ENCODE results near the gene SLC22A5. TPM values are rescaled to one million over a fixed set of nuclear protein-coding genes. Genes with fewer than 3 reads are reported as not detected.
A peak's percentile ranks its signal among the peaks of the same experiment; 100 is the strongest.
"Not testable (repeated sequence)": the region's sequence is repeated elsewhere in the genome, so short reads cannot be mapped to it uniquely, and the experiment has no call there.

Gene SLC22A5
- total RNA-seq, 2 donors from 2014 or later = 3.5 to 6.4 TPM

- Mint-ChIP-seq H3K27ac (peak overlapping the region; percentile 2 to 90), H3K9me3 (no peaks in the 10 kb centered on the region), H3K36me3 (no peaks in the 10 kb centered on the region), H3K4me3 (no peak overlapping the region), H3K27me3 (no peaks in the 10 kb centered on the region), H3K4me1 (ENCODE audit: low read depth in 2 of 2) (peaks cover 29 to 39% of the 10 kb centered on the region in 2 donors)
- no peak for DNase-seq (ENCODE audit: low spot score)
- ATAC-seq = no peak
These were observed 18.2 kb downstream of the SLC22A5 start for GRCh38 chr5:132387640-132388117.

GRCh38 chr5:132388244-132389050 lies 18.9 kb downstream of the SLC22A5 start:
- Mint-ChIP-seq H3K4me3 (no peak overlapping the region), H3K27me3 (no peaks in the 10 kb centered on the region), H3K9me3 (no peaks in the 10 kb centered on the region), H3K27ac (peak overlapping the region; percentile 2 to 45), H3K4me1 (ENCODE audit: low read depth in 2 of 2) (peaks cover 29 to 39% of the 10 kb centered on the region in 2 donors), H3K36me3 (no peaks in the 10 kb centered on the region)
- no peak for ATAC-seq
- no peak for DNase-seq (ENCODE audit: low spot score)

GRCh38 chr5:132389051-132389331 lies 19.5 kb downstream of the SLC22A5 start:
- DNase-seq (ENCODE audit: low spot score) (no peak), ATAC-seq (no peak)
- H3K4me3 Mint-ChIP-seq = no peak overlapping the region
- no peaks in the 10 kb centered on the region for H3K36me3 Mint-ChIP-seq
- no peaks in the 10 kb centered on the region for H3K9me3 Mint-ChIP-seq
- H3K27me3 Mint-ChIP-seq = no peaks in the 10 kb centered on the region
- H3K4me1 Mint-ChIP-seq (ENCODE audit: low read depth in 2 of 2) = peaks cover 29 to 39% of the 10 kb centered on the region in 2 donors
- H3K27ac Mint-ChIP-seq = peak overlapping the region in 1 of 2 donors; percentile 45

GRCh38 chr5:132389585-132390286 lies 20.2 kb downstream of the SLC22A5 start:
- Mint-ChIP-seq H3K36me3 (no peaks in the 10 kb centered on the region), H3K9me3 (no peaks in the 10 kb centered on the region), H3K27me3 (no peaks in the 10 kb centered on the region), H3K4me3 (no peak overlapping the region), H3K4me1 (ENCODE audit: low read depth in 2 of 2) (peaks cover 34 to 42% of the 10 kb centered on the region in 2 donors), H3K27ac (peak overlapping the region in 1 of 2 donors; percentile 55)
- DNase-seq (ENCODE audit: low spot score) = no peak
- no peak for ATAC-seq

- no peaks in the 10 kb centered on the region for H3K36me3 Mint-ChIP-seq
- peaks cover 34 to 45% of the 10 kb centered on the region in 2 donors for H3K4me1 Mint-ChIP-seq (ENCODE audit: low read depth in 2 of 2)
- DNase-seq (ENCODE audit: low spot score) (no peak), ATAC-seq (no peak)
- no peaks in the 10 kb centered on the region for H3K27me3 Mint-ChIP-seq
- no peak overlapping the region for H3K4me3 Mint-ChIP-seq
- H3K27ac Mint-ChIP-seq = peak overlapping the region in 1 of 2 donors; percentile 55
- no peaks in the 10 kb centered on the region for H3K9me3 Mint-ChIP-seq
These were observed 21.7 kb downstream of the SLC22A5 start for GRCh38 chr5:132391247-132391646.

- Mint-ChIP-seq H3K4me1 (ENCODE audit: low read depth in 2 of 2) (peaks cover 28 to 39% of the 10 kb centered on the region in 2 donors), H3K36me3 (no peaks in the 10 kb centered on the region), H3K27me3 (no peaks in the 10 kb centered on the region), H3K9me3 (no peaks in the 10 kb centered on the region), H3K4me3 (no peak overlapping the region), H3K27ac (no peak overlapping the region)
- DNase-seq (ENCODE audit: low spot score) (no peak), ATAC-seq (no peak)
These were observed 22.4 kb downstream of the SLC22A5 start for GRCh38 chr5:132391870-132392269.

- Mint-ChIP-seq H3K9me3 (no peaks in the 10 kb centered on the region), H3K27ac (no peak overlapping the region), H3K4me3 (no peak overlapping the region), H3K36me3 (no peaks in the 10 kb centered on the region), H3K4me1 (ENCODE audit: low read depth in 2 of 2) (peaks cover 22 to 34% of the 10 kb centered on the region in 2 donors), H3K27me3 (no peaks in the 10 kb centered on the region)
- ATAC-seq = no peak
- no peak for DNase-seq (ENCODE audit: low spot score)
These were observed 22.9 kb downstream of the SLC22A5 start for GRCh38 chr5:132392411-132392810.

GRCh38 chr5:132392978-132393825 lies 23.7 kb downstream of the SLC22A5 start:
- Mint-ChIP-seq H3K27me3 (no peaks in the 10 kb centered on the region), H3K36me3 (no peaks in the 10 kb centered on the region), H3K27ac (peak overlapping the region in 1 of 2 donors; percentile 17), H3K4me1 (ENCODE audit: low read depth in 2 of 2) (peaks cover 16 to 30% of the 10 kb centered on the region in 2 donors), H3K9me3 (no peaks in the 10 kb centered on the region), H3K4me3 (no peak overlapping the region)
- ATAC-seq (no peak), DNase-seq (ENCODE audit: low spot score) (no peak)

- no peaks in the 10 kb centered on the region for H3K36me3 Mint-ChIP-seq
- H3K4me1 Mint-ChIP-seq (ENCODE audit: low read depth in 2 of 2) = peaks cover 21 to 24% of the 10 kb centered on the region in 2 donors
- H3K27me3 Mint-ChIP-seq = no peaks in the 10 kb centered on the region
- H3K9me3 Mint-ChIP-seq = no peaks in the 10 kb centered on the region
- no peak for DNase-seq (ENCODE audit: low spot score)
- no peak for ATAC-seq
- peak overlapping the region in 1 of 2 donors; percentile 3 for H3K27ac Mint-ChIP-seq
- no peak overlapping the region for H3K4me3 Mint-ChIP-seq
These were observed 25.3 kb downstream of the SLC22A5 start for GRCh38 chr5:132394667-132395259.

GRCh38 chr5:132396589-132397031 lies 27.1 kb downstream of the SLC22A5 start:
- Mint-ChIP-seq H3K4me3 (no peak overlapping the region), H3K27ac (peak overlapping the region in 1 of 2 donors; percentile 40), H3K4me1 (ENCODE audit: low read depth in 2 of 2) (peaks cover 26 to 40% of the 10 kb centered on the region in 2 donors), H3K9me3 (no peaks in the 10 kb centered on the region), H3K36me3 (peaks cover 5% of the 10 kb centered on the region), H3K27me3 (no peaks in the 10 kb centered on the region)
- no peak for ATAC-seq
- no peak for DNase-seq (ENCODE audit: low spot score)

GRCh38 chr5:132397224-132397623 lies 27.7 kb downstream of the SLC22A5 start:
- Mint-ChIP-seq H3K27me3 (no peaks in the 10 kb centered on the region), H3K4me1 (ENCODE audit: low read depth in 2 of 2) (peaks cover 26 to 46% of the 10 kb centered on the region in 2 donors), H3K9me3 (no peaks in the 10 kb centered on the region), H3K27ac (peak overlapping the region in 1 of 2 donors; percentile 40), H3K36me3 (peaks cover 5% of the 10 kb centered on the region), H3K4me3 (no peak overlapping the region)
- ATAC-seq = no peak
- DNase-seq (ENCODE audit: low spot score) = no peak

- peaks cover 26 to 49% of the 10 kb centered on the region in 2 donors for H3K4me1 Mint-ChIP-seq (ENCODE audit: low read depth in 2 of 2)
- not testable (repeated sequence) for H3K27me3 Mint-ChIP-seq; H3K9me3 Mint-ChIP-seq; ATAC-seq; H3K36me3 Mint-ChIP-seq; DNase-seq (ENCODE audit: low spot score); H3K4me3 Mint-ChIP-seq; H3K27ac Mint-ChIP-seq
These were observed 28.6 kb downstream of the SLC22A5 start for GRCh38 chr5:132397936-132398675.

GRCh38 chr5:132404041-132404440 lies 34.5 kb downstream of the SLC22A5 start:
- H3K27ac Mint-ChIP-seq; H3K27me3 Mint-ChIP-seq; ATAC-seq; H3K4me3 Mint-ChIP-seq; H3K9me3 Mint-ChIP-seq; DNase-seq (ENCODE audit: low spot score): not testable (repeated sequence)
- H3K4me1 Mint-ChIP-seq (ENCODE audit: low read depth in 2 of 2) = peaks cover 30 to 64% of the 10 kb centered on the region in 2 donors
- H3K36me3 Mint-ChIP-seq = peaks cover 11% of the 10 kb centered on the region
